Right forelimb (tissue), 1 donor: ENCODE measurements around the gene RPUSD3.

Experiments
- DNase-seq: peaks from one replicate; pipeline ENCODE4 v3.0.0-alpha.2; 2018

Gene RPUSD3

DNA sequence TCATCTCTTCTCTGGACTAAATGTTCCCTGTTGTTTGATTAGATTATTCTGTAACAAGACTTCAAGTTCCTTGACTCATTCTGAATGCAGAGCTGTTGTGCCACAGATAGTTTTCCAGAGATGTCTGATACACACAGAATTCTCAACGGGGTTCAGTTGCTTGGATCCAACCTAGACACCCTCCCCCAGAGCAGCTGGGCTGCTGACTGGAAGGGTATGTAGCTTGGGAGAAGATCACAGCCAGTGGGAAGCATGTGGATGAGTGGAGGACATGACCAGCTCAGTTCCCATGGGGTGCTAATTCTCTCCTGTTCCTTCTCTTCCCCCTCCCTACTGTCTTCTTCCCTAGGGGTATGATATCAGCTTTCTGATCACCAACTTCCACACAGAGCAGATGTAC is 40.3 kb downstream of the RPUSD3 start:
- DNase-seq = no peak

DNA sequence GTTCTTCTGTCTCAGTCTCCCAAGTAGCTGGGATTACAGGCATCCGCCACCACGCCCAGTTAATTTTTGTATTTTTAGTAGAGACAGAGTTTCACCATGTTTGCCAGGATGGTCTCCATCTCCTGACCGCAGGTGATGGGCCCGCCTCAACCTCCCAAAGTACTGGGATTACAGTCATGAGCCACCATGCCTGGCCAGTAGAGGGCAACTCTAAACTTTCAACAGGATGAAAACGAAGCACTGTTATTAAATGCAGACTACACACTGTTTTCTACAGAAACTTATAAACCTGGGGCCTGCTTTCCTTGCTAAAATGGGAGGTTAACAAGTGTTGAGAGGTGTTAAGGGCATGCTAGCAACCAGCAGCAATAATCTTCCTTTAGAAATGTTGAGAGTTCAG is 43.3 kb downstream of the RPUSD3 start:
- no peak for DNase-seq

DNA sequence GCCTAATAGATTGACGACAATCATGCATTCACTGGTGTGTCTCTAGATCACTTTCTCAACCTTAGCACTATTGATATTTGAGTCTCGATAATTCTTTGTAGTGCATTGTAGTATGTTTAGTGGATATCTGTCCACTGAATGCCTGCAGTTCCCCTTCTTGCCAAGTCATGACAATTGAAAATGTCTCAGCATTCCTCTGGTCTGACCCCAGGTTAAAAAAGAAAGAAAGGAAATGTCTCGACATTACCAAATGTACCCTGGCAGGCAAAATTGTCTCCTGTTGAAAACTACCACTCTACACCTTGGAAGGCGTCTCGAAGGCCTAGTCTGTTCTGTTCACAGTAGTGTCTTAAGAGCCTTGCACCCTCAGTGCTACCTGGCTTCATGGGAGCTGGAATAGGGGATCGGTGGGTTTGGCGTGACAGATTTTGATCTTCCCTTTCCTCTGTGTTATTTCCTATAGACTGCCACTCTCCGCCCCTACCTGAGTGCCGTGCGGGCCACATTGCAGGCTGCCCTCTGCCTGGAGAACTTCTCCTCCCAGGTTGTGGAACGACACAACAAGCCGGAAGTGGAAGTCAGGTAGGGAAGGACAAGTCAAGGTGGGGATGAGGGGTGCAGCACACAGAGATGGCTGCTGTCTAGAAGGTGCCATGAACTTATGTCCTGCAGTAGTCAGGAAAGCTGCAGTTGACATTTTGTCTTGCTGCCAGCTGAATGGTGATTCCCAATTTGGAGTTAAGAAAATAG is 46.4 kb downstream of the RPUSD3 start:
- DNase-seq = no peak

DNA sequence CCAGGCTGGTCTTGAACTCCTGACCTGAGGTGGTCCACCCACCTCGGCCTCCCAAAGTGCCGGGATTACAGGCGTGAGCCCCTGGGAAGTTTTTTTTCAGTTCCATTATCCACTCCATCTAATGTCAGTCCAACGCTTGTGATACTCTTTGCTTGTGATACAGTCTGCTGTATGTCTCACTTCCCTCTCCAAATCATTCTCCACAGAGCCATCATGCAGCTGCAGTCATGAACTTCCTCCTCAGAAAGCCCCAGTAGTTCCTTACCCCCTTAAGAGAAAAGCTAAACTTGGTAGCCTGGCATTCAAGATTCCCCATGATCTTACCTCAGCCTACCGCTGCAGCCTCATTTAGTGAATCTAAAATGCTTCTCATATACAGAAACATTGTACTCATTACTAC is 48.6 kb downstream of the RPUSD3 start:
- DNase-seq = no peak

DNA sequence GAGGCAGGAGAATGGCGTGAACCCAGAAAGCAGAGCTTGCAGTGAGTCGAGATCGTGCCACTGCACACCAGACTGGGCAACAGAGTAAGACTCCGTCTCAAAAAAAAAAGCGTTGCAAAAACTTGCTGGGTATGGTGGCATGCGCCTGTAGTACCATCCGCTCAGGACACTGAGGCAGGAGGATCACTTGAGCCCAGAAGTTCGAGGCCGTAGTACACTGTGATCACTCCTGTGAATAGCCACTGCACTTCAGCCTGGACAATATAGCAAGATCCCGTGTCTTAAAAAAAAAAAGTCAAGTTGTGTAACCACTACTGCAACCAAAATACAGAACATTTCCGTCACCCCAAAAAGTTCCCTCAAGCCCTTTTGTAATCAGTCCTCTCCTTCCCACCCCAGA is 49.4 kb downstream of the RPUSD3 start:
- DNase-seq = no peak

DNA sequence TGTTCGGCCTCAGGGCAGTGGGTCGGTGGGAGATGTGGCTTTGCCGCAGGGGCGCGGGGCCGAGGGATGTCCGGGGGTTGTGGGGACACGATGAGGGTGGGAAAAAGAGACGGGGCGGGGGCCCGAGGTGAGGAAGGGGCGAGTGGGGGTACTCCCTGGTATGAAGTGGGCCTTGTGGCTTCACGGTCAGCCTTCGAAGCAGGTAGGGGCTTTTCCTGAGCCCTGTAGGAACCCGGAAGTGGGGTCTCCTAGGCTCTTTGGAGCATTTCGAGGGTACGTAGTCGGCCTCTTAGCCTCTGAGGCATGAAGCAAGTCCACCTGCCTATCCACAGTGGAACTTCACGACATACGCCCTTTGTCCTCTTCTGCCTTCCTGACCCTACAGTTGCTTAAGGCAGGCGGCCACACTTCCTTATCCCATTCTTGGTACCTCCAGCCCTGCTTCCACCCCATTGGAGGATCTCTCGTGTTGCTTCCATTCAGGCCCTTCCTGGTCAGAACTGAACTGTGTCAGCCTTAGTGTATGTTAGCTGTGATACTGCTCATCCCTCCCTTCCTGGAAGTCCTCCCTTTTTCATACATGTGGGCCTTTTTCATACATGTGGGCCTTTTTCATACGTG is 50.5 kb downstream of the RPUSD3 start:
- no peak for DNase-seq

DNA sequence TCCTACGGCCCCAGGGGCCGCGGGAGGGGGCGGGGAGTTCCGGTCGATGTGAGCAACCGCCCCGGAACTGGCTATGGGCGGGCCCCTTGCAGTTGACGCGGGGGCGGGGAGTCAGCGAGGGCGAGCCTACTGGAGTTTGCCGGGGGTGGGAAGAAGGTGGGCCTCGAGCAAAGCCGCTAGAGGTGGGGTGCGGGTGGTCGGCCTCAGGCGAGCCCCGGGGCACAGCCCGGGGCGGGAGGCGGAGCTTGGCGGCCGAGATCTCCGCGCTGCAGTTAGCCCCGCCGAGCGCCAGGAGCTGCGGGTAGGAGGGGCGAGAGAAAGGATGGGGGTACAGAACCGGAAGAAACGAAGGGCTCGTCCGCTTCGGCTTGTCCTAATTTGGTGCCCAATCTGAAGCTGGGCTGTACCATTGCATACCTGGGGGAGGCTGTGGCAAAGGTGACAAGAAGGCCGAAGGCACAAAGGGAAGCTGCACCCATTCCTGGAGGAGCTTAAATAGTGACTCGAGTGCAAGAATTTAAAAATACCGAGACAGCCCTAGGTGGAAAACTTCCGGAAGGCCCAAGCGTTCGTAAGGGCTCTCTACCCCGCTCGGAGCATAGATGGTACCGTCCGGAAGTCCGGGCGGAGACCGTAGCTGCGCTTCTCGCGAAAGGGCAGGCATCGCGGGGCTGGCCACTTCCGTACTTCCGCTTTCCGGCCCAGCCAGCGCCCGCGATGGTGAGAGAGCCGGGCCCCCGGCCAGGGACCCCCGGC is 51.2 kb downstream of the RPUSD3 start, which contains the start of the genes ARPC4 and TADA3:
TSS of gene ARPC4 (plus strand) at position 678 of the 756 bp plus-strand sequence. CDS start at position 718, 40 bp downstream.
TSS of gene TADA3 (minus strand) at position 69 of the 756 bp plus-strand sequence. CDS start 1,007 bp downstream, outside the sequence.
- DNase-seq = peak; percentile 96

DNA sequence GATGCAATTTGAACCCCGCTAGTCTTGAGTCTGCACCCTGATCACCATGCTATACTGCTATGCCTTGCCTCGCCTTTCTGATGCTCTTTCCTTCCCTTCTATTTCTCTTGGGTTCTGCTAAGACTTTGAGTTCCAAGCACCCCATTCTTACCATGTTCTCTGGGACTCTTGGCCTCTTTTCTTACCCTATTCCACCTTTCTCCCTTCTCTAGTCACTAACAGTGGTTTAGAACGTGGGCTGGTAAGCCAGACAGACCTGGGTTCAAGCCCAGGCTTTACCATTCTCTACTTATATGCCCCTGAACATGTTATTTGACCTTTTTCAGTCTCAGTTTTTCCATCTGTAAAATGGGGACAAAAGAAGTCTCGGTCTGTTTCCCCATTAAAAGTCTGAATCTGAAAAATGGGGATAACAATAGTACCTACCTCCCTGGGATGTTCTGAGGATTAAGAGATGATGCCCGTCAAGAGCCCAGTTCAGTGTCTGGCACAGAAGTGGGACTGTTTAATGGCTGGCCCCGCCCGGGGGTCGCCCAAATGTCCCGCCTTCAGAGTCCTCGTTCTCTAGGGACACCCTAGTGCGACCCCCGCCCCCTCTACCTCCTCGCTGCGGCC is 51.9 kb downstream of the RPUSD3 start:
- no peak for DNase-seq

DNA sequence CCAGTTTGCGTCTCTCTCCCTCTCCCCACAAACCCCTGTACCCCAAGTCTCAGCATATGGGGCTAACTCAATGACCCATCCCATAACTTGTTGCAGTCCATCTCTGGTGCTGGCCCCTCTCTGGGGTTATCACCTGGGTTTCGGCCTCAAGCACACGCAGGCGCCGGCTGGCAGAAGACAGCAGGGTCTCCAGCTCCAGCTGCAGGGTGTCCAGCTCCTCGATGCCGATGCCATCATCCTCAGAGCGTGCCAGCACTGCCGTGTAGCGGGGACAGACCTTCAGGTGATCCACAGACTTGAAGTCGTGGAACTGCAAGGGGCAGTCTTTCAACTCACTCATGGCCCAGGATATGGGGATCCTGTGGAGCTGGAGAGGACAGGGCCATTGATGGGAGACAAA is 52.7 kb downstream of the RPUSD3 start:
- no peak for DNase-seq
